ENCODE measurements around the gene FRZB.

FRZB gene

GRCh38 chr2:182807319-182807718, 59.1 kb downstream of the FRZB start:
- DNase-seq (ENCODE audit: low read depth, low spot score) = no peak
- no peak for TF ChIP-seq CTCF (IDR thresholded peaks at IDR 0.05; ENCODE audit: low read depth, low read length)
- no peak overlapping the region for H3K4me3 ChIP-seq (ENCODE audit: low read depth, low read length)
- in situ Hi-C loops (cut with HindIII; ENCODE audit: low sequenced_read_pairs) = no loop called here

GRCh38 chr2:182804128-182804527, 62.3 kb downstream of the FRZB start:
- in situ Hi-C loops (cut with HindIII; ENCODE audit: low sequenced_read_pairs) = no loop called here
- TF ChIP-seq CTCF (IDR thresholded peaks at IDR 0.05; ENCODE audit: low read depth, low read length) = no peak
- no peak for DNase-seq (ENCODE audit: low read depth, low spot score)
- H3K4me3 ChIP-seq (ENCODE audit: low read depth, low read length) = no peak overlapping the region

GRCh38 chr2:182798736-182799135, 67.7 kb downstream of the FRZB start:
- no peak for DNase-seq (ENCODE audit: low read depth, low spot score)
- no peak overlapping the region for H3K4me3 ChIP-seq (ENCODE audit: low read depth, low read length)
- in situ Hi-C loops (cut with HindIII; ENCODE audit: low sequenced_read_pairs) = no loop called here
- no peak for TF ChIP-seq CTCF (IDR thresholded peaks at IDR 0.05; ENCODE audit: low read depth, low read length)

- no peak for DNase-seq (ENCODE audit: low read depth, low spot score)
- in situ Hi-C loops (cut with HindIII; ENCODE audit: low sequenced_read_pairs) = no loop called here
- H3K4me3 ChIP-seq (ENCODE audit: low read depth, low read length) = no peak overlapping the region
- no peak for TF ChIP-seq CTCF (IDR thresholded peaks at IDR 0.05; ENCODE audit: low read depth, low read length)
Observed at GRCh38 chr2:182792441-182792840, 74.0 kb downstream of the FRZB start.

- in situ Hi-C loops (cut with HindIII; ENCODE audit: low sequenced_read_pairs) = no loop called here
- no peak overlapping the region for H3K4me3 ChIP-seq (ENCODE audit: low read depth, low read length)
- DNase-seq (ENCODE audit: low read depth, low spot score) = peak; percentile 63
- TF ChIP-seq CTCF (IDR thresholded peaks at IDR 0.05; ENCODE audit: low read depth, low read length) = peak; percentile 50
Observed at GRCh38 chr2:182784777-182785176, 81.7 kb downstream of the FRZB start.

GRCh38 chr2:182784058-182784706, 82.3 kb downstream of the FRZB start:
- in situ Hi-C loops (cut with HindIII; ENCODE audit: low sequenced_read_pairs) = no loop called here
- H3K4me3 ChIP-seq (ENCODE audit: low read depth, low read length) = no peak overlapping the region
- DNase-seq (ENCODE audit: low read depth, low spot score) = no peak
- TF ChIP-seq CTCF (IDR thresholded peaks at IDR 0.05; ENCODE audit: low read depth, low read length) = no peak
